HepG2 (cell line): ENCODE measurements around the gene DPEP3. TPM values are rescaled to one million over a fixed set of nuclear protein-coding genes. Genes with fewer than 3 reads are reported as not detected.

Experiments used
- ATAC-seq: fragments of 200-7000 bp; cut with Tn5 transposase; 3 replicates; pipeline ENCODE4 v1.9.1; 2020; ENCODE audit warnings: mild to moderate bottlenecking, moderate library complexity
- BruUV-seq: library from RNA; stranded (reverse); fragments of 400-500 nt; replicated peaks from 2 replicates; lab custom pipeline; 2021; lab: Mats Ljungman, UMichigan
- CTCF ChIA-PET: fragments of 300-600 bp; formaldehyde crosslinking; extraction: SDS; loops from one replicate; lab custom pipeline; 2021; ENCODE audit warnings: low total read pairs, inconsistent platforms, low intra/inter-chr PET ratio; lab: Yijun Ruan, JAX
- POLR2A ChIA-PET: fragments of 350-600 bp; sonication (Branson Sonifier 250); formaldehyde crosslinking; loops from one replicate; lab custom pipeline; 2020; ENCODE audit warnings: antibody characterized with exemption, inconsistent platforms; lab: Yijun Ruan, JAX
- DNase-seq: peaks from one replicate; pipeline ENCODE4 v3.0.0-alpha.2; 2015; ENCODE audit warnings: low spot score
- FAIRE-seq: peaks from 3 replicates; lab custom pipeline; 2011; peaks lifted over from hg19 to GRCh38; lab: Jason Lieb, UNC
- H2AFZ ChIP-seq: one replicate; pipeline ENCODE4 v1.6.1; 2011; ENCODE audit warnings: low read length, inconsistent platforms
- H3K27ac ChIP-seq: fragments of 300-600 bp; 3 replicates; pipeline ENCODE4 v1.8.0; 2011; ENCODE audit warnings: mixed run types, mild to moderate bottlenecking, mixed read lengths, low read length, inconsistent platforms; ENCODE audit not compliant: insufficient read depth; ENCODE audit errors: extremely low read length
- H3K27me3 ChIP-seq, 2 experiments: fragments of 200-600 bp in 1 of 2; 2 replicates in 1 of 2; 3 replicates in 1 of 2; pipeline versions ENCODE4 v1.6.0 to v1.8.0; 2011; ENCODE audit warnings: low read length in 2 of 2, mild to moderate bottlenecking in 2 of 2, moderate library complexity in 2 of 2, inconsistent platforms in 1 of 2; ENCODE audit not compliant: insufficient read depth in 2 of 2, control insufficient read depth in 1 of 2
- H3K36me3 ChIP-seq, 2 experiments: fragments of 200-600 bp in 1 of 2; replicated peaks in 1 of 2; 2 replicates in 1 of 2; 3 replicates in 1 of 2; pipeline versions ENCODE4 v1.5.1 to v1.8.0; 2011; ENCODE audit warnings: low read length in 2 of 2, inconsistent platforms in 1 of 2; ENCODE audit not compliant: insufficient read depth in 2 of 2, control insufficient read depth in 1 of 2
- H3K4me1 ChIP-seq: 2 replicates; pipeline ENCODE4 v1.5.1; 2012; ENCODE audit warnings: low read length, inconsistent platforms; ENCODE audit not compliant: insufficient read depth
- H3K4me2 ChIP-seq: 2 replicates; pipeline ENCODE4 v1.6.0; 2011; ENCODE audit warnings: low read depth, low read length, inconsistent platforms
- H3K4me3 ChIP-seq, 3 experiments: fragments of 200-600 bp in 1 of 3; sonication (generic), shearing (Covaris generic) in 1 of 3; replicated peaks in 1 of 3; 2 replicates each; pipeline ENCODE4 v1.5.1; 2011 to 2016; ENCODE audit warnings: low read length in 3 of 3, inconsistent platforms in 2 of 3, low read depth in 2 of 3, mild to moderate bottlenecking in 2 of 3, control low read depth in 1 of 3, mixed read lengths in 1 of 3; ENCODE audit not compliant: insufficient read depth in 1 of 3
- H3K79me2 ChIP-seq: one replicate; pipeline ENCODE4 v1.6.1; 2011; ENCODE audit warnings: low read length, inconsistent platforms; ENCODE audit not compliant: insufficient read depth
- H3K9ac ChIP-seq: 2 replicates; pipeline ENCODE4 v1.6.0; 2011; ENCODE audit warnings: mild to moderate bottlenecking, low read depth, low read length, inconsistent platforms; ENCODE audit not compliant: insufficient read depth
- H3K9me3 ChIP-seq: 2 replicates; pipeline ENCODE4 v1.5.1; 2012; ENCODE audit warnings: mild to moderate bottlenecking, low read length
- H4K20me1 ChIP-seq: 2 replicates; pipeline ENCODE4 v1.6.0; 2011; ENCODE audit warnings: inconsistent platforms, mild to moderate bottlenecking, low read length, moderate library complexity; ENCODE audit not compliant: insufficient read depth
- AGO2 ChIP-seq: fragments of 200-400 bp; formaldehyde crosslinking; optimal IDR thresholded peaks from 2 replicates; pipeline ENCODE3; 2017; ENCODE audit warnings: mild to moderate bottlenecking, low read depth, low read length, moderate library complexity
- ETV5 ChIP-seq: IDR thresholded peaks from 2 replicates; pipeline ENCODE4 v1.6.1; 2018; ENCODE audit warnings: missing biosample characterization, missing genetic modification reagents, inconsistent platforms, borderline replicate concordance
- RBFOX2 ChIP-seq: fragments of 200-400 bp; formaldehyde crosslinking; IDR thresholded peaks from 2 replicates; pipeline ENCODE4 v1.6.1; 2017; ENCODE audit warnings: low read depth, mild to moderate bottlenecking, low read length
- ZNF772 ChIP-seq: sonication (generic); formaldehyde crosslinking; IDR thresholded peaks from 2 replicates; pipeline ENCODE4 v1.5.0; 2020; ENCODE audit warnings: mild to moderate bottlenecking, missing genetic modification reagents
- ZNF891 ChIP-seq: sonication (generic); formaldehyde crosslinking; IDR thresholded peaks from 2 replicates; pipeline ENCODE4 v1.5.0; 2020; ENCODE audit warnings: mild to moderate bottlenecking, missing genetic modification reagents
- WGBS: methylation state at CpG from one replicate; pipeline ENCODE4 v1.1.6; 2017; ENCODE audit warnings: low lambda C conversion rate; 5-methylcytosine and 5-hydroxymethylcytosine counted together
- in situ Hi-C: cut with HindIII; loops from 2 replicates; pipeline ENCODE4 v1.10.0; 2017; ENCODE audit warnings: low pct_unique_long_range_greater_than_20kb; ENCODE audit not compliant: extremely low pct_ligation_motif_present
- intact Hi-C: fragments of 100-400 bp; cut with micrococcal nuclease; formaldehyde crosslinking; loops from one replicate; pipeline ENCODE4 v1.10.0; 2022; ENCODE audit not compliant: unreplicated experiment
- polyA plus RNA-seq, 8 experiments: library from polyadenylated mRNA; depleted of rRNA in 3 of 8; stranded (reverse) in 7 of 8; unstranded in 1 of 8; fragments of >200 nt; fragmentation: Illumina TruSeq in 4 of 8; extraction: Trizol in 4 of 8; gene quantifications; 2 replicates each; pipeline versions ENCODE4 v1.2.1 to v1.2.3, GENCODE V29; 2011 to 2016; ENCODE audit warnings: low read depth in 4 of 8, missing spikeins in 1 of 8, mixed read lengths in 1 of 8; ENCODE audit not compliant: insufficient read depth in 1 of 8
- total RNA-seq, 5 experiments: library from RNA; depleted of rRNA; stranded (reverse); fragments of >200 nt; fragmentation: Illumina TruSeq; extraction: Trizol; gene quantifications; 2 replicates each; pipeline ENCODE4 v1.2.3, GENCODE V29; 2016; ENCODE audit warnings: low read depth in 1 of 5
- TF ChIP-seq, protein P1 (sequence below): sonication (generic); formaldehyde crosslinking; IDR thresholded peaks from one replicate; pipeline ENCODE4 v1.5.1; 2020; ENCODE audit warnings: mild to moderate bottlenecking, missing genetic modification reagents; ENCODE audit errors: not compliant biosample characterization
- TF ChIP-seq, protein P2 (sequence below): sonication (generic); formaldehyde crosslinking; IDR thresholded peaks from 2 replicates; pipeline ENCODE4 v1.9.0; 2022; ENCODE audit warnings: missing genetic modification reagents, mild to moderate bottlenecking, borderline replicate concordance

DPEP3 gene
- total and polyA plus RNA-seq, 2 of the 13 experiments (the other 11 are each of a cell fraction or from before 2014, with no cell fraction given) = not detected

DNA sequence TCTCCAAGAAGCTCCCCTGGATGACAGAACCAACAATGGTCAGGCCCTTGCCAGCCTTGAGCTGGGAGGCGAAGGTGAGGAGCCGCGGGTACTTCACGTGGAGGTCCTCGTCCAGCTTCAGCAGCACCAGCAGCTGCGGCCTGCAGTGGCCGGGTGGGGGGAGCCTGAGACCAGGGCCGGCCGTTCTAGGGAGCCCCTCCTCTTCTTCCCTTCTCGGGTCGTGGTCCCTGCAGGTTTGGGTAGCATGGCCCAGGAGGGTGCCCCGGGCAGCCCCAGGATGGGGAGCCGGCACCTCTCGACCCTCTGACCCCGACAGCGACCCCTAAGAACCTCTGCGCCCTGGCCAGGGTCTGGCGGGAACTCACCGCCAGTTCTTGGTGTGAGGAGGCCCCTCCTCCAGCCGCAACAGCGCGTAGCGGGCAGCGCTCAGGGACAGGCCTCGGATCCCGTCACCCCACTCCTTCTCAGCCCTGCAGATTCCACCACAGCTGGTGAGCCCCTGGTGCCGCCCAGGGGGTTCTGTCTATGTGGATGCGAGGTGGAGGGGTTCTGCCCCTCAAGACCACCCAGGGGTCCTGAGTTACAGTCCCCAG is 33.2 kb downstream of the DPEP3 start:
- H3K36me3 ChIP-seq = peaks cover 57 to 77% of the 10 kb centered on the region in 2 experiments
- POLR2A ChIA-PET = interaction anchor here (0.8 to 13.6 kb wide), 2 partner anchors 12 to 17 kb away, joined by 3 to 226 read pairs; partner anchors contain the start of gene SLC12A4

More for the DNA sequence above, 33.2 kb downstream of the DPEP3 start:
- WGBS = 99% methylated on average over 13 of the region's 28 CpGs
- Histone ChIP-seq H3K27ac (no peak overlapping the region), H3K9me3 (no peaks in the 10 kb centered on the region), H3K79me2 (no peaks in the 10 kb centered on the region), H3K4me2 (no peak overlapping the region), H3K9ac (no peak overlapping the region), H3K4me3 (no peak overlapping the region), H3K4me1 (peaks cover 40% of the 10 kb centered on the region), H4K20me1 (peaks cover 6% of the 10 kb centered on the region; the same call in 1 of the 2 replicates), H2AFZ (no peak overlapping the region), H3K27me3 (no peaks in the 10 kb centered on the region)
- intact Hi-C loops (no loop called here), in situ Hi-C loops (no loop called here)
- FAIRE-seq = no peak
- DNase-seq = no peak
- TF ChIP-seq, protein P1, sequence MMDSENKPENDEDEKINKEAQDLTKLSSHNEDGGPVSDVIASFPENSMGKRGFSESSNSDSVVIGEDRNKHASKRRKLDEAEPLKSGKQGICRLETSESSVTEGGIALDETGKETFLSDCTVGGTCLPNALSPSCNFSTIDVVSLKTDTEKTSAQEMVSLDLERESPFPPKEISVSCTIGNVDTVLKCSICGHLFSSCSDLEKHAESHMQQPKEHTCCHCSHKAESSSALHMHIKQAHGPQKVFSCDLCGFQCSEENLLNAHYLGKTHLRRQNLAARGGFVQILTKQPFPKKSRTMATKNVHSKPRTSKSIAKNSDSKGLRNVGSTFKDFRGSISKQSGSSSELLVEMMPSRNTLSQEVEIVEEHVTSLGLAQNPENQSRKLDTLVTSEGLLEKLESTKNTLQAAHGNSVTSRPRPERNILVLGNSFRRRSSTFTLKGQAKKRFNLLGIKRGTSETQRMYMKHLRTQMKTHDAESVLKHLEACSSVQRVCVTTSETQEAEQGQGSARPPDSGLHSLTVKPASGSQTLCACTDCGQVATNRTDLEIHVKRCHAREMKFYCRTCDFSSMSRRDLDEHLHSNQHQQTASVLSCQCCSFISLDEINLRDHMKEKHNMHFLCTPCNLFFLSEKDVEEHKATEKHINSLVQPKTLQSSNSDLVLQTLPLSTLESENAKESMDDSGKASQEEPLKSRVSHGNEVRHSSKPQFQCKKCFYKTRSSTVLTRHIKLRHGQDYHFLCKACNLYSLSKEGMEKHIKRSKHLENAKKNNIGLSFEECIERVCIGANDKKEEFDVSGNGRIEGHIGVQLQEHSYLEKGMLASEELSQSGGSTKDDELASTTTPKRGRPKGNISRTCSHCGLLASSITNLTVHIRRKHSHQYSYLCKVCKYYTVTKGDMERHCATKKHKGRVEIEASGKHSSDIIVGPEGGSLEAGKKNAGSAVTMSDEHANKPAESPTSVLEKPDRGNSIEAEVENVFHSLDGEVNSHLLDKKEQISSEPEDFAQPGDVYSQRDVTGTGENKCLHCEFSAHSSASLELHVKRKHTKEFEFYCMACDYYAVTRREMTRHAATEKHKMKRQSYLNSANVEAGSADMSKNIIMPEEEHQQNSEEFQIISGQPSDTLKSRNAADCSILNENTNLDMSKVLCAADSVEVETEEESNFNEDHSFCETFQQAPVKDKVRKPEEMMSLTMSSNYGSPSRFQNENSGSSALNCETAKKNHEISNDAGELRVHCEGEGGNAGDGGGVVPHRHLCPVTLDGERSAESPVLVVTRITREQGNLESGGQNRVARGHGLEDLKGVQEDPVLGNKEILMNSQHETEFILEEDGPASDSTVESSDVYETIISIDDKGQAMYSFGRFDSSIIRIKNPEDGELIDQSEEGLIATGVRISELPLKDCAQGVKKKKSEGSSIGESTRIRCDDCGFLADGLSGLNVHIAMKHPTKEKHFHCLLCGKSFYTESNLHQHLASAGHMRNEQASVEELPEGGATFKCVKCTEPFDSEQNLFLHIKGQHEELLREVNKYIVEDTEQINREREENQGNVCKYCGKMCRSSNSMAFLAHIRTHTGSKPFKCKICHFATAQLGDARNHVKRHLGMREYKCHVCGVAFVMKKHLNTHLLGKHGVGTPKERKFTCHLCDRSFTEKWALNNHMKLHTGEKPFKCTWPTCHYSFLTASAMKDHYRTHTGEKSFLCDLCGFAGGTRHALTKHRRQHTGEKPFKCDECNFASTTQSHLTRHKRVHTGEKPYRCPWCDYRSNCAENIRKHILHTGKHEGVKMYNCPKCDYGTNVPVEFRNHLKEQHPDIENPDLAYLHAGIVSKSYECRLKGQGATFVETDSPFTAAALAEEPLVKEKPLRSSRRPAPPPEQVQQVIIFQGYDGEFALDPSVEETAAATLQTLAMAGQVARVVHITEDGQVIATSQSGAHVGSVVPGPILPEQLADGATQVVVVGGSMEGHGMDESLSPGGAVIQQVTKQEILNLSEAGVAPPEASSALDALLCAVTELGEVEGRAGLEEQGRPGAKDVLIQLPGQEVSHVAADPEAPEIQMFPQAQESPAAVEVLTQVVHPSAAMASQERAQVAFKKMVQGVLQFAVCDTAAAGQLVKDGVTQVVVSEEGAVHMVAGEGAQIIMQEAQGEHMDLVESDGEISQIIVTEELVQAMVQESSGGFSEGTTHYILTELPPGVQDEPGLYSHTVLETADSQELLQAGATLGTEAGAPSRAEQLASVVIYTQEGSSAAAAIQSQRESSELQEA (CRISPR knock-in tag) = peak; percentile 47
- TF ChIP-seq, protein P2, sequence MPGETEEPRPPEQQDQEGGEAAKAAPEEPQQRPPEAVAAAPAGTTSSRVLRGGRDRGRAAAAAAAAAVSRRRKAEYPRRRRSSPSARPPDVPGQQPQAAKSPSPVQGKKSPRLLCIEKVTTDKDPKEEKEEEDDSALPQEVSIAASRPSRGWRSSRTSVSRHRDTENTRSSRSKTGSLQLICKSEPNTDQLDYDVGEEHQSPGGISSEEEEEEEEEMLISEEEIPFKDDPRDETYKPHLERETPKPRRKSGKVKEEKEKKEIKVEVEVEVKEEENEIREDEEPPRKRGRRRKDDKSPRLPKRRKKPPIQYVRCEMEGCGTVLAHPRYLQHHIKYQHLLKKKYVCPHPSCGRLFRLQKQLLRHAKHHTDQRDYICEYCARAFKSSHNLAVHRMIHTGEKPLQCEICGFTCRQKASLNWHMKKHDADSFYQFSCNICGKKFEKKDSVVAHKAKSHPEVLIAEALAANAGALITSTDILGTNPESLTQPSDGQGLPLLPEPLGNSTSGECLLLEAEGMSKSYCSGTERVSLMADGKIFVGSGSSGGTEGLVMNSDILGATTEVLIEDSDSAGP (CRISPR knock-in tag) = 0 out of 2 replicates have a peak, but pooled peaks have one; percentile 8
- TF ChIP-seq RBFOX2 = peak; percentile 36; the same call in 1 of the 2 replicates
- TF ChIP-seq ZNF772 = no peak
- 0 out of 2 replicates have a peak, but pooled peaks have one; percentile 26 for TF ChIP-seq ZNF891
- TF ChIP-seq AGO2 = peak; percentile 42
- no peak for TF ChIP-seq ETV5 (CRISPR knock-in tag)
- no peak for ATAC-seq
- BruUV-seq = no TSS peak
- CTCF ChIA-PET = no interaction called here
